Measurements from ENCODE around the gene RCN2. TPM values are rescaled to one million over a fixed set of nuclear protein-coding genes. Genes with fewer than 3 reads are reported as not detected.
A peak's percentile ranks its signal among the peaks of the same experiment; 100 is the strongest.

Gene RCN2
- total and polyA plus RNA-seq, 2 of the 13 experiments (the other 11 are each of a cell fraction or from before 2014, with no cell fraction given) = 84.4 to 89.0 TPM

DNA sequence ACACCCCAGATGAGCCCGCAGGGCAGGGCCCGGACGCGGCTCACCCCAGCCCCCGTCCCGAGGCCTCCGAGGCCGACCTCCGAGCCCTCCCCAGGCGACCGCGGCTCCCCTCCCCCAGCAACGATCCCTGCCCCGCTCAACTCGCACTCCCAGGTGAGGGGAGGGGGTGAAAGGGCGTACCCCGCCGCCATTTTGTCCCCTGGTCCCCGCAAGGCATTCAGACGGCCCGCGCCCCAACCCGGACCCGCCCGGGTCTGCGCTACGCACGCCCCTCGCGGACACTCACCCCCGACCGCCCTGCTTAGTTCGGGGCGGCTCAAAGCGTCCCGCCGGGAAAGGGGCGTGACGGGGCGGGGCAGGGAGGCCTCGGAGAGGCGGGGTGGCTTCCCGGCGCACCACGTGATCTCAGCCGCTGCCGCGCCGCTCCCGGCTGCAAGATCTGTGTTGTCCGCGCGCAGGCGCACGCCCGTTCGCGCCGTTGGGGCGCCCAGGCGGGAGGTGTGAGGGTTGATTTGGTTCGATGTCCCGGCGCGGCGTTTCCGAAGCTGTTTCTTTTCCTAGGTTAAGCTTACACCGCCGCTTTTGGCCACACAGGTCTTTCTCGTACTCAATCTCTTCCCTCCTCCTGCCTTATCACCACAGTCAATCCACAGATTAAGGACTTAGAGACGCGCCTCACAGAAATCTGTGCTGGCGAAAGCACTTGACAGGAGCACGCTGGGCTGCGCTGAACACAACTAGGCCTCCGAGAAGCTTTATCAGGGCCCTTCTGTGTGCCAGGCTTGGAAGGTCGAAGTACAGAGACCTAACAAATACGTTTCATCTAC lies 26.3 kb upstream of the RCN2 start, which contains the start of gene SCAPER (continued):
- peak; percentile 70 for TF ChIP-seq ARID5B (CRISPR knock-in tag; IDR thresholded peaks at IDR 0.05)
- no peak for TF ChIP-seq PRDM4 (CRISPR knock-in tag; IDR thresholded peaks at IDR 0.05; ENCODE audit: borderline replicate concordance)
- TF ChIP-seq, protein P1, sequence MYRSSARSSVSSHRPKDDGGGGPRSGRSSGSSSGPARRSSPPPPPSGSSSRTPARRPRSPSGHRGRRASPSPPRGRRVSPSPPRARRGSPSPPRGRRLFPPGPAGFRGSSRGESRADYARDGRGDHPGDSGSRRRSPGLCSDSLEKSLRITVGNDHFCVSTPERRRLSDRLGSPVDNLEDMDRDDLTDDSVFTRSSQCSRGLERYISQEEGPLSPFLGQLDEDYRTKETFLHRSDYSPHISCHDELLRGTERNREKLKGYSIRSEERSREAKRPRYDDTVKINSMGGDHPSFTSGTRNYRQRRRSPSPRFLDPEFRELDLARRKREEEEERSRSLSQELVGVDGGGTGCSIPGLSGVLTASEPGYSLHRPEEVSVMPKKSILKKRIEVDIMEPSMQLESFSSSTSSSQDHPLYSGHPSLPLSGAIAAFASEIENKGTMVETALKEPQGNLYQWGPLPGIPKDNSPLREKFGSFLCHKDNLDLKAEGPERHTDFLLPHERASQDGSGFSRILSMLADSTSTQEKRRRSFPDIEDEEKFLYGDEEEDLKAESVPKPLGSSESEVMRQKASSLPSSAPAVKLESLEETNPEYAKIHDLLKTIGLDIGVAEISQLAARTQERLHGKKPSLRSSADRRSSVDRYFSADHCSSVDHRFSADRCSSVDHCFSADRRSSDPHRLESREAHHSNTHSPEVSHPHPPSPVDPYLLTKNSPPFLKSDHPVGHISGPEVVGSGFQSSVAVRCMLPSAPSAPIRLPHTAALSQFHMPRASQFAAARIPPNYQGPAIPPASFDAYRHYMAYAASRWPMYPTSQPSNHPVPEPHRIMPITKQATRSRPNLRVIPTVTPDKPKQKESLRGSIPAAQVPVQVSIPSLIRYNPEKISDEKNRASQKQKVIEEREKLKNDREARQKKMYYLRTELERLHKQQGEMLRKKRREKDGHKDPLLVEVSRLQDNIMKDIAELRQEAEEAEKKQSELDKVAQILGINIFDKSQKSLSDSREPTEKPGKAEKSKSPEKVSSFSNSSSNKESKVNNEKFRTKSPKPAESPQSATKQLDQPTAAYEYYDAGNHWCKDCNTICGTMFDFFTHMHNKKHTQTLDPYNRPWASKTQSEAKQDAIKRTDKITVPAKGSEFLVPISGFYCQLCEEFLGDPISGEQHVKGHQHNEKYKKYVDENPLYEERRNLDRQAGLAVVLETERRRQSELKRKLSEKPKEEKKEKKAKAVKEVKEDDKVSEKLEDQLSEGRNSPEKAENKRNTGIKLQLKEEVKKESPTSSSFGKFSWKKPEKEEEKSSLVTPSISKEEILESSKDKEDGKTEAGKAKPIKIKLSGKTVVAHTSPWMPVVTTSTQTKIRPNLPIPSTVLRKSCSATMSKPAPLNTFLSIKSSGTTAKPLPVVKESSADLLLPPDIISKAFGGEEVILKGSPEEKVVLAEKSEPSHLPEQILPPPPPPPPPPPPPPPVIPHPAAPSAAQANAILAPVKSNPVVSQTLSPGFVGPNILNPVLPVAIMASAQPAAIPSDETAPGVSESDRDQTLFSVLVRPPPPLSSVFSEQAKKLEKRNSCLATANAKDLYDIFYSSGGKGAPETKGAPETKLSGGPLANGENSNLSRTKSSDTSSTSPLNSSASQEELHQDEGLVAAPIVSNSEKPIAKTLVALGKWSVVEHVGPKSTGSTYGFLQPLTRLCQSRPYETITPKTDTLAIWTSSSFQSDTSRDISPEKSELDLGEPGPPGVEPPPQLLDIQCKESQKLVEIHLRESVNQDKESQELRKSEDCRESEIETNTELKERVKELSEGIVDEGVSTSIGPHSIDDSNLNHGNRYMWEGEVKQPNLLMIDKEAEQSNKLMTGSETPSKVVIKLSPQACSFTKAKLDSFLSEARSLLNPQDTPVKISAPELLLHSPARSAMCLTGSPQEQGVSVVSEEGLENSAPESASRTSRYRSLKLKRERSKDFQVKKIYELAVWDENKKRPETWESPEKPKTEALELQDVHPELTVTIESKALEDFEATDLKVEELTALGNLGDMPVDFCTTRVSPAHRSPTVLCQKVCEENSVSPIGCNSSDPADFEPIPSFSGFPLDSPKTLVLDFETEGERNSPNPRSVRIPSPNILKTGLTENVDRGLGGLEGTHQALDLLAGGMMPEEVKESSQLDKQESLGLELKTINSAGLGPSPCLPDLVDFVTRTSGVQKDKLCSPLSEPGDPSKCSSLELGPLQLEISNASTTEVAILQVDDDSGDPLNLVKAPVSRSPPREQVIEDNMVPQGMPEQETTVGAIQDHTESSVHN (CRISPR knock-in tag; IDR thresholded peaks at IDR 0.05) = peak; percentile 95
- TF ChIP-seq ZSCAN20 (CRISPR knock-in tag; IDR thresholded peaks at IDR 0.05; ENCODE audit: borderline replicate concordance) = peak; percentile 91
- TF ChIP-seq U2AF1 (optimal IDR thresholded peaks at IDR 0.05; ENCODE audit: low read depth, low read length) = no peak
- no peak for TF ChIP-seq KLF13 (CRISPR knock-in tag; IDR thresholded peaks at IDR 0.05)
- TF ChIP-seq SIN3B (IDR thresholded peaks at IDR 0.05; ENCODE audit: low read length) = no peak
- no peak for TF ChIP-seq PAF1 (CRISPR knock-in tag; IDR thresholded peaks at IDR 0.05)
- no peak for TF ChIP-seq ZNF382 (CRISPR knock-in tag; IDR thresholded peaks at IDR 0.05; ENCODE audit: borderline replicate concordance)
- no peak for TF ChIP-seq ZNF672 (CRISPR knock-in tag; IDR thresholded peaks at IDR 0.05)
- TF ChIP-seq RORA (CRISPR knock-in tag; IDR thresholded peaks at IDR 0.05) = no peak
- TF ChIP-seq ZNF251 (CRISPR knock-in tag; IDR thresholded peaks at IDR 0.05) = peak; percentile 78; the same call in 1 of the 2 replicates
